Endothelial cell of umbilical vein (primary cell): Measurements from ENCODE around the gene TMEM178B.

Experiments
- CTCF ChIP-seq, 2 donors: IDR thresholded peaks; 1 replicate in 1 of 2; 2 replicates in 1 of 2; pipeline ENCODE4 v1.5.1; 2011; ENCODE audit warnings: low read length in 2 of 2, mild to moderate bottlenecking in 2 of 2, moderate library complexity in 2 of 2, control low read depth in 1 of 2, inconsistent platforms in 1 of 2, low read depth in 1 of 2; ENCODE audit not compliant: insufficient read depth in 1 of 2; ENCODE audit errors: extremely low read depth in 1 of 2
- EZH2 ChIP-seq: IDR thresholded peaks from 2 replicates; pipeline ENCODE4 v1.6.1; 2012; ENCODE audit warnings: borderline replicate concordance, low read depth, mild to moderate bottlenecking, moderate library complexity, low read length, inconsistent platforms; ENCODE audit not compliant: severe bottlenecking
- POLR2A ChIP-seq: IDR thresholded peaks from 2 replicates; pipeline ENCODE4 v1.6.1; 2012; ENCODE audit warnings: low read depth, mild to moderate bottlenecking, control low read depth, low read length
- POLR2AphosphoS5 ChIP-seq: IDR thresholded peaks from 2 replicates; pipeline ENCODE4 v1.6.1; 2012; ENCODE audit warnings: low read depth, mild to moderate bottlenecking, control low read depth, low read length, moderate library complexity; ENCODE audit not compliant: insufficient read depth

GRCh38 chr7:141400356-141400755 lies 326.5 kb downstream of the TMEM178B start:
- no peak for TF ChIP-seq CTCF (IDR thresholded peaks at IDR 0.05; ENCODE audit: extremely low read depth in 1 of 2, insufficient read depth in 1 of 2, low read depth in 1 of 2, low read length in 2 of 2)
- TF ChIP-seq POLR2AphosphoS5: no peak
- TF ChIP-seq POLR2A: no peak
- TF ChIP-seq EZH2: no peak
